HuH-7.5 (cell line): ENCODE results near the gene AUTS2.
"Not testable (repeated sequence)": the region's sequence is repeated elsewhere in the genome, so short reads cannot be mapped to it uniquely, and the experiment has no call there.

ENCODE experiments used
- DNase-seq: peaks from one replicate; pipeline ENCODE4 v3.0.0; 2011; ENCODE audit warnings: low spot score

AUTS2 gene

GRCh38 chr7:69761290-69761922, 163.1 kb downstream of the AUTS2 start:
- DNase-seq: no peak

- no peak for DNase-seq
Measured at GRCh38 chr7:69762821-69763352, 164.6 kb downstream of the AUTS2 start.

DNA sequence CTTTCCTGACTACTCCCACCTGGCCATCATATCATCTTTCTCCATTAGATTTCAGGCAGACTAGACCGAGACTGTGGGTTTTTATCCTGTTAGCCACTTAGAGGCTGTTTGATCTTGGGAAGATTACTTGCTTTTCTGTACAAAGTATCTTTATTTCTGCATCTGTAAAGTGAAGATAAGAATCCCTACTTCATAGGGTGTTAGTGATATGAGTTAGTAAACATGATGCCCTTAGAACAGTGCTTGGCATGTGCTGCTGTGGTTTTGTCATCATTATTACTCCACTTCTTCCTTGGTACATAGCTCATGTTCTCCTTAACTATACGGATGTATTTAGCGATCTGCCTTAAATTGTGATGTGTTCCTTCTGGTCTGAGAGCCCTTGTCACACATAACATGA, 165.2 kb downstream of the AUTS2 start:
- DNase-seq: no peak

GRCh38 chr7:69764147-69764546, 165.9 kb downstream of the AUTS2 start:
- DNase-seq: no peak

DNA sequence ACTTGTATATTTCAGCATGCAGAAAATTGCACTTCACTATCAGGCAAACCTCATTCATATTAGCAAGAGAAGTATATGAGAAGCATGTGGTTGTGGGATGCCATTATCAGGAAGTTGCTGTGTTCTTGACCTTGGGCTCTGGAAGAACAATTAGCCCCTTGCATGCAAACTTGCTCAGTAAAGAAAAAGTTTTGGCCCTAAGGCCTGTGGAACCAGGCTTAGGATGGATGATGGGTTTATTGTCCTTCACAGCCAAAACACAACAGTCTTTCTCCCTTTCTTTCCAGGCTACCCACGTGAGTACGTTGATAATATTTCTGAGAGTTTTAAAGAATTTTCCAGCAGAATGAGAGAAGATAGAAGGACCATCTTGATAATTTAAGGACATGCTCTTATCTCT, 166.4 kb downstream of the AUTS2 start:
- no peak for DNase-seq

GRCh38 chr7:69765879-69766278, 167.6 kb downstream of the AUTS2 start:
- no peak for DNase-seq

DNA sequence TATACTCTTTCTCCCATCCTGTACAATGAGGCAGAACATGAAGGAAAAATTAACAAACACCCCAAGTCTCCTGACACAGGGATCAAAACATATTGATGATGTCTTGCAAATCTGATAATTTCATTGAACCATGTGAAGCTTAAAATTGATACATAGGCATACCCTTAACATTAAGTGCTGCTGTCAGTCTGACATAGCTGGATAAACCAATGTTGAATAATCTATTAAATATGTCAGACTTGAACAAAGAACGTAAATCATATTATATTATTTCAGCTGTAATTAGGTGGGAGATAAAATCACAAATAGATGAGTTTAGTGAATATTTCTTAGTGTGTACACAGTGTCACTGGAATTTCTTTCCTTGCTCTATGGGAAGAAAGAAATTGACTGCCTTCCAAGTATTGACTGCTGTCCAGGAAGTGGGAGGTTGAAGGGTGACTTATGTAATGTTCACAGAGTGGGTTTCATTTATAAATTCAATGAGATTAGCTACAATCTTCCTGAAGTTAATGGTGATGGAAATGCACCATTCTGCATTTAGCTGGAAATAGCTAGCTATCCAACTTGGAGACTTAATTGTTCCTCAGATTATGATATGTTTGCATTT, 170.8 kb downstream of the AUTS2 start:
- DNase-seq: no peak

GRCh38 chr7:69769826-69770225, 171.6 kb downstream of the AUTS2 start:
- DNase-seq: no peak

- DNase-seq: no peak
Measured at GRCh38 chr7:69770613-69771012, 172.3 kb downstream of the AUTS2 start.

GRCh38 chr7:69772718-69773436, 174.6 kb downstream of the AUTS2 start:
- no peak for DNase-seq

DNA sequence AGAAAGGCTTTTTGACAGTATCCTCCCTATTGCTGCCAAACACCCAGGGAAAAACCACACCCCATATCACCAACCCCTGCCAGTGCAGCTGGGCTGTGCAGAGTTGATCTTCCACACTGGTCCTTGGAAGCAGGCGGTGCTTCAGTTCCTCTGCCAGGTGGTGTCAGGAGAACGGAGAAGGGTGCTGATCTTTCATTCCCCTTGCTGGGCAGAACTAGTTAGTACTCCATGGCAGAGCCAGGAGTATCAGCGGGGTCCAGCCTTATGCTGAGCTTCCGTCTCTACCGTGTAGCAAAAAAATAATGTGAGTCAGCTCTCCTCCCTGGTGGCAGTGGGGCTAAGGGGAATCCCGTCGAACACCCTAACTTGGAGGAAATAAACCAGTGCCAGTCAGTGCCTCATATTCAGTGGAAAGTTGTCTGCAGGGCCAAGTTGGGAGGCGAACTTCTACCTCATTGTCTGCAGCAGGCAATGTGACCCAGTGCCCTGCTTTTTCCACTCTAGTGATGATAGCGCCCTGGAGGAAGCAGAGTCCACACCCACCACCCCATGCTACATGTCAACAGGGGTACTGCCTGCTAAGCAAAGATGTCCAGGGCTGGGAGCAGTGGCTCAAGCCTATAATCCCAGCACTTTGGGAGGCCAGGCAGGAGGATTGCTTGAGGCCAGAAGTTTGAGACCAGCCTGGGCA, 175.4 kb downstream of the AUTS2 start:
- DNase-seq: no peak

GRCh38 chr7:69775231-69775771, 177.0 kb downstream of the AUTS2 start:
- DNase-seq: no peak

DNA sequence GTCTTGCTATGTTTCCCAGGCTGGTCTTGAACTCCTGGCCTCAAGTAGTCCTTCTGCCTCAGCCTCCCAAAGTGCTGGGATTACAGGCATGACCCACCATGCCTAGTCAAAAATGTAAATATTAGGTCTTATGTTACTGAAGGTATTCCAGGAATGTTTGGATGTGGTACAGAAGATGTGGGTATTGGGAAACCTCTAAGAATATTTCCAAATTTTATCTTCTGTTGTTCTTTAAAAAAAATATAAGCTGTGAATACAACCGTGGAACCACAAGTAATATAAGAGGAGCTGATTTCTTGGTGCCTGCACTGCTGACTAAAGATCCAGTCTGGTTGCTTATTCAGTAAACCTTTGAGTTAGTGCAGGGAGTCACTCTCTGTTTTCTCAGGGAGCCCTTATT, 178.3 kb downstream of the AUTS2 start:
- DNase-seq: no peak

- DNase-seq: no peak
Measured at GRCh38 chr7:69778138-69778537, 179.9 kb downstream of the AUTS2 start.

DNA sequence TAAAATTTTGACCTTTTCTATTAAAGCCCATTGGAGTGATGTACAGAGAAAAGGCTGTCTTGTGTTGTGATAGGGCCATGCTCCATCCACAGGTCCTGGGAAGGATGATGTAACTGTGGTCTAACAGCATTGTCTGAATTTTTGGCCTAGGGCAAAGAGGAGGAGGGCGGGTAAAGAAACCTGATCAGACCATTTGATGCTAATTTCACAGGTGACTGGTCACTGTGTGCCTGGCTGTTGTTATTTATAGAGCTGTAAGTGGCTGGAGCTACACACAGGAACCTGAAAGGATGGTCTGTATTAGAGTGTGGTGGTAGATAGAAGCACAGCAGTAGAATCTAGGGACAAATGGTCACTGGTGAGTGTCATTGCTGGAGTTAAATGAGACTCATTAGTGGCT, 182.1 kb downstream of the AUTS2 start:
- DNase-seq: no peak

DNA sequence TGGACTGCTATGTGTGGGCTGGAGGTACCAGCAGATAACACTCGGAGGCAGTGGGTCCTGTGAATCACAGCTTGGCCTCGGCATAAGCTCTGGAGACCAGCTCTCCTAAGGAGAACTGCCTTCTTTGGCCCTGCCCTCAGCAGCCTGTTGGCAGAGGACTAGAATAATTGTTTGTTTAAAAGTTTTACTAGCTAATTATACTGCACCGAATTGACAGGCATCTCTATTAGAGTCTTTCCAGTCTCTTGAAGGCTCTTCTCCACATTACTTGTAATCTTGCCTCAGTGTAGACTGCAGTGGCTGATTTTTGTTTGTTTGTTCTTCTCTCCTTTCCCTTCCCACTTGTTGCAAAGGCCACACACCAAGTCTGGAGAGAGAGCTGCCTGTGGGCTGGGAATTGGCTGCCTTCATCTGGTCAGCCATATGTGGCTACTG, 183.2 kb downstream of the AUTS2 start:
- DNase-seq: no peak

- no peak for DNase-seq
Measured at GRCh38 chr7:69782917-69783684, 184.8 kb downstream of the AUTS2 start.

- DNase-seq: not testable (repeated sequence)
Measured at GRCh38 chr7:69786130-69786529, 187.9 kb downstream of the AUTS2 start.

DNA sequence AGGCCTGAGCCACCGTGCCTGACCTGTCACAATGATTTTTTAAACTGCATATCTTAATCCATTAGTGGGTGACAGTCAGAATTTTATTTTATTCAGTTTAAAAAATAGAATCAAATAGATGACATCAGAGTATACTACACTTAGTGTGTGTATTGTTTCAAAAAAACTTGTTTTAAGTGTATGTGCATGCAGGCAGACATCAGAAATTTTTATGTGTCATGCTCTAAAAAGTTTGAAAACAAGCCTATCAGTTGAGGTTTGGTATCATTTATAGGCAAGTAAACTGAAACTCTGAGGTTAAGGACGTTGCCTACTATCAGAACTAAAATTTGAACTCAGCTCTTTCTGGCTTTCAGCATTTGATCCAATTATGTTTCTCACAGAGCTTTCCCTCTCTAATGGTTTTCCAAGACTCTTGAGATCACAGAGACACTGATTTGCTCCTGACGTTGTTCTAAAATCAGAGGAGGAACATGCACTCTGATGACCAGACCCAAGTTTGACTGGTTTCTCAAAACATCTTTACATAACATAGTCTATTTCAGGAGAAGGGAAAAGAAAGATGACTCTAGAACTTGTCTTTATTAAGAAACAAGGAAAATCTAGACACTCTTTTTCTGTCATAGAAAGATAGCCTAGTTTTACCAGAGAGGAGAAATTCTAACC, 188.6 kb downstream of the AUTS2 start:
- DNase-seq: no peak

GRCh38 chr7:69787736-69788431, 189.6 kb downstream of the AUTS2 start:
- DNase-seq: no peak
